Rectal smooth muscle tissue (tissue), 1 donor: Measurements from ENCODE around the gene BAK1.

Experiments used
- H3K27ac ChIP-seq: one replicate; pipeline ENCODE4 v1.7.0; 2013; ENCODE audit warnings: low read depth, low read length, inconsistent platforms
- H3K27me3 ChIP-seq: one replicate; pipeline ENCODE4 v1.7.0; 2013; ENCODE audit warnings: low read length; ENCODE audit not compliant: control insufficient read depth, insufficient read depth
- H3K36me3 ChIP-seq: one replicate; pipeline ENCODE4 v1.7.0; 2013; ENCODE audit warnings: low read length; ENCODE audit not compliant: control insufficient read depth, insufficient read depth
- H3K4me1 ChIP-seq: one replicate; pipeline ENCODE4 v1.7.0; 2013; ENCODE audit warnings: low read length; ENCODE audit not compliant: control insufficient read depth, insufficient read depth
- H3K4me3 ChIP-seq: one replicate; pipeline ENCODE4 v1.7.0; 2013; ENCODE audit warnings: low read length
- H3K9ac ChIP-seq: one replicate; pipeline ENCODE4 v1.7.0; 2013; ENCODE audit warnings: low read length

BAK1 gene

DNA sequence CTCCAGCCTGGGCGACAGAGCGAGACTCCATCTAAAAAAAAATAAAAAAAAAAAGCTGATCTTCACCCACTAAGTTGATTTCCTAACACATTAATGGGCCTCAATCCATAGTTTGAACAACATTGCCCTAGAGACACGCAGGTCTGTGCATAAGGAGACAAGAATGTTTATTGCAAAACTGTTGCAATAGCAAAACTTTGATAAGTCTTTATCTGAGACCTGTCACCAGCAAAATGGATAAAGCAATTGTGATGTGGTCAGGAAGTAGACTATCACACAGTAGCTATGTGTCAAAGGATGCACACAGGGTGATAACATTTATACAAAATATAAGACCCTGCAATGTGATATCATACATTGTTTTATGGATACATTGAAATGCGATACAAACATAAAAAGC, 36.8 kb upstream of the BAK1 start:
- Histone ChIP-seq H3K4me1 (peaks cover 2% of the 10 kb centered on the region), H3K36me3 (no peaks in the 10 kb centered on the region), H3K27me3 (peaks cover 5% of the 10 kb centered on the region), H3K4me3 (no peak overlapping the region), H3K27ac (no peak overlapping the region), H3K9ac (no peak overlapping the region)

DNA sequence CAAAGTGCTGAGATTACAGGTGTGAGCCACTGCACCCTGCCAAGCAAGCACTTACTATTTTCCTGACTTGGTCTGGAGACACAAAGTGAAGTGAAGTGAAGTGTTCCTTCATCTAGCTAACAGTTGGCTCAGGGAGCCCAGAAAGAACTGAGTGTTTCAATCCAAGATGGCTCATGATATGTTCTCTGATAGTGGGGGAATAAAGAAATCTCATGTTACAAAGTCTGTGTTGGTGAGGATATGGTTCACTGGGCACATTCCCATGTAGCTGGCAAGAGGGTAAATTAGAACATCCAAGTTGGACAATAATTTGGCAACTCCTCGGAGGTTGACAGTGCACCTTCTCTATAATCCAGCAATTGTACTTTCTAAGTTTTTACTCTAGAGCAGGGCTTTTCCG, 36.0 kb upstream of the BAK1 start:
- Histone ChIP-seq H3K4me1 (no peaks in the 10 kb centered on the region), H3K27me3 (no peaks in the 10 kb centered on the region), H3K27ac (no peak overlapping the region), H3K36me3 (no peaks in the 10 kb centered on the region), H3K4me3 (no peak overlapping the region), H3K9ac (no peak overlapping the region)

DNA sequence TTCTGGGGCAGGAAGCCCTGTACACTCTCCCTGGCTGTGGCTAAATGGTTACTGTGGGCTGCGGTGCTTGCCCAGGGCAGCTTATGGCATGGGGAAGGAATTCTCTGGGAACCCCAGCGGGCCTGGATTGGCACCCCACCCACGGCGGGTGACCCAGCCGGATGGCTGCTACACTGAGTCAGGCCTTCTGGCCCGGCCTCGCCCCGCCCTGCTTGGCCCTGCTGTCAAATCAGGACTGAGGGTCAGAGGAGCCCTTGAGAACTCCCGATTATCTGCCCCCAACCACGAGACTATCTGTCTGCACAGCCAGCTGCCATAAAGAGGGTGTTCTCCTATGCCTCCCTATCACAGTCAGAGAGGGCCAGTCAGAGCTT, 33.7 kb upstream of the BAK1 start:
- no peaks in the 10 kb centered on the region for H3K36me3 ChIP-seq
- H3K27me3 ChIP-seq = peaks cover 2% of the 10 kb centered on the region
- H3K4me1 ChIP-seq = no peaks in the 10 kb centered on the region
- peak overlapping the region; percentile 22 for H3K27ac ChIP-seq
- no peak overlapping the region for H3K9ac ChIP-seq
- no peak overlapping the region for H3K4me3 ChIP-seq

DNA sequence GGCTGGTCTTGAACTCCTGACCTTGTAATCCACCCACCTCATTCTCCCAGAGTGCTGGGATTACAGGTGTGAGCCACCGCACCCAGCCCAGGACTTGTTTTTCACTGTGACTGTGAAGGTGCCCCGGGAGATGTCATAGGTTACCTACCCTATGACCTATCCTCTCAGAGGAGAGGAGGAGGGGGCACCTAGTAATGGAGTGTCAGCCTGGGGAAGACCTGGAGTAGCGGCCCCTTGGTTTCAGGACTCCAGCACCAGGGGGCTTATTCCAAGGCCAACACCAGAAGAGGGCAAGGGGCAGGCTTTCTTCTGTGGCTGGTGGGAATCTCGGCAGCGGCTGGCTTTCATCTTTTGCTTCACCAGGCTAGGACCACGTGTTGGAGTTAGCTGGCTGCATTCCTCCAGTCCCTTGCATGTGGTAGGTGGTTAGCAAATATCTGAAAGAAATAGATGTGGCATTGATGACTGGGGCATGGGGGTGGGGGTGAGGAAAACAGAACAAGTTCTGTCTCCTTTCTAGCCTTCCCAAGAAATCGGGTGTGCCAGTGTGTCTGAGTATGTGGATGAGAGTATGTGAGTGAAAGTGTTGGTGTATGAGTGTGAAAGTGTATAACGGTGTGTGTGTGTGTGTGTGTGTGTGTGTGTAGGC, 33.2 kb upstream of the BAK1 start:
- H3K9ac ChIP-seq = no peak overlapping the region
- H3K36me3 ChIP-seq = no peaks in the 10 kb centered on the region
- H3K4me3 ChIP-seq = no peak overlapping the region
- no peaks in the 10 kb centered on the region for H3K4me1 ChIP-seq
- H3K27me3 ChIP-seq = peaks cover 2% of the 10 kb centered on the region
- peak overlapping the region; percentile 22 for H3K27ac ChIP-seq

DNA sequence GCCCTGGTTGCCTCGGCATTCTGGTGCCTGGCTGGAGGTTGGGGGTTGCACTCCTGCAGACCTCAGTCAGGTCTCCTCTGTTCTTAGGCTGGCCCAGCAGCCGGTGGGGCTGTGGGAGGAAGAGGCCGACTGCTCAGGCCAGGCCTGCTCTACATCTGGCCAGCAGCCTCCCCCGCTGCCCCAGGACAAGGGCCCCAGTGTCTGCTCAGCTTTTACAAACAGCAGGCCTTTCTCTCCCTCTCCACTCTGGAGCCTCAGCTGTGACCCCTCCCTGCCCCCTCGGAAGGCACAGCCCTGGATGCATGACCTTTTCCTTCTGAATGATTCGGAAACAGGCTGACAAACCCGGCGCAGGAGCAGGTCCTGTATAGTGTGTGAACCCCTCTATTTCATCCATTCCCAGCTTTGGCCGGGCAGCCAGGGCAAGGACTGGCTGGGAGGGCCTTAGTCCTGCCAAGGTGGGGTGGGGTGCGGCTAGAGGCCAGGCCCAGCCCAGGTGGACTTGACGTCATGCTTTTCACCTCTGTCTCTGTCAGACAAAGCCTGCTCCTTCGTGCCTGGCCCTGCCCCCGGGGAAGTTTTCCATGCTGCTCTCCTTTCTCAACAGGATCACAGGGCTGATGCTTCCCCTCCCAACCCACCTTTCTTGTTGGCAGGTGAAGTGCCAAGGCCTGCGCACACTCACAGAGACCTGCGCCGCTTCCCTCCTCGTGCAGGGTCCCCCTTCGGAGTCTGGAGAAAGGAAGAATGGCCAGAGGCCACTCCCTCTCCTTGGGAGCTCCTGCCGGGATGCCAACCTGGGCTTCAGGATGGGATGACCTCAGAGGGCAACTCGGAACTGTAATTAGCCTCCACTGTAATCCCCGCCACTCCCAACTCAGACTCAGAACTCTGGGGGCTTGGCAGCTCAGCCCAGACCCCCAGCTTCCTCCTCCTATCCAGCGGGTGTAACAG, 31.0 kb upstream of the BAK1 start:
- Histone ChIP-seq H3K4me3 (no peak overlapping the region), H3K9ac (no peak overlapping the region), H3K27ac (peak overlapping the region; percentile 50), H3K4me1 (no peaks in the 10 kb centered on the region), H3K27me3 (peaks cover 2% of the 10 kb centered on the region), H3K36me3 (no peaks in the 10 kb centered on the region)

DNA sequence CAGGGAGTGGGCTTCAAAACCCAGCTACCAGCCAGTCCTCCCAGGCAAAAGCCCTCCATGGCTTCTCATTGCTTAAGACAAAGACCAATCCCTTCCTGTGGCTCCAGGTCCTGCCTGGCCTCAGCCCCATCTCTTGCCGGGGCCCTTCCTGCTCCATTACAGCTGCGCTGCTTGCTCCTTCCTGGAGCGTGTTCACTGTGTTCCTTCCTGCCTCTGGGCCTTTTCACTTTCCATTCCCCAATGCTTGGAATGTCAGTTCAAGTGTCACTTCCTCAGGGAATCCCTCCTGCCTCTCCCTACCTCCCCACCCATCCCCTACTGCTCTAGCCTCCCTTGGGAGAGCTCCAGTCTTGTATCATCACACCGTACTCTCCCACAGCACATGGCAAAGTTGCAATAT, 30.0 kb upstream of the BAK1 start:
- no peak overlapping the region for H3K9ac ChIP-seq
- H3K27ac ChIP-seq = peak overlapping the region; percentile 40
- H3K27me3 ChIP-seq = peaks cover 2% of the 10 kb centered on the region
- H3K36me3 ChIP-seq = no peaks in the 10 kb centered on the region
- H3K4me3 ChIP-seq = no peak overlapping the region
- no peaks in the 10 kb centered on the region for H3K4me1 ChIP-seq

DNA sequence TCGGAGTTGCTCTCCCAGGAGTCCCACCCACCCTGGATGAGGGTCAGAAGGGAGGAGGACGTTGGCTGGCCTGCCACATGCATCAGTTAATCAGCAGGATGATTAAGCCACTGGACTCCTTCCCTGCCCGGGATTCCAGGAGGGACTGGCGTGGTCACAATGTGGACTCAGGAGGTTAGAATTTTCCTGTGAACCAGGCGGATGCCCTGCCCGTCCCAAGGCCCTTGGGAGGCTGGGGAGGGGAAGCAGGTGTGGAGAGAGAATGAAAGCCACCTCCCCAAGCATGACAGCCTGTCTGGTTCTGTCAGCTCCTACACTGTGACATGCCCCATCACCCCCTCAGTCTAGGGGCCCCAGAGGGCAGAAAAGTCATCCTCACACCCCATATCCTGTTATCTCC, 29.5 kb upstream of the BAK1 start:
- no peak overlapping the region for H3K9ac ChIP-seq
- no peaks in the 10 kb centered on the region for H3K36me3 ChIP-seq
- H3K27me3 ChIP-seq = peaks cover 2% of the 10 kb centered on the region
- no peak overlapping the region for H3K4me3 ChIP-seq
- H3K27ac ChIP-seq = peak overlapping the region; percentile 40
- no peaks in the 10 kb centered on the region for H3K4me1 ChIP-seq

DNA sequence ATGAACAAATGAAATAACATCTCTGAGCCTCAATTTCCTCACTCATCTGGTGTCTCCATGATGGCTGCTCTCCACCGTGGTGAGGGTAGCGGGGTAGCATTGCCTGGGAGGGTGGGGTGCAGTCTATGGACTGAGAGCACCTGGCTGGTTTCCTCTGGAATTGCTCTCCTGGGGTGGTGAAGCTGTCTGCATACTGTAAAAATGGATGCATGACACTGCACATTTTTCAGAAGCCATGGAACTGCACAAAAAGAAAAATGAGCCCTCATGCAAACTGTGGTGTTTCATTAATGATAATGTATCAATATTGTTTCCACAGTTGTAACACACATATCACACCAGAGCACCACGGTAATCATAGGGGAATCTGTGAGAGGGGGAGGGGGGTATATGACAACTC, 28.9 kb upstream of the BAK1 start:
- Histone ChIP-seq H3K4me3 (no peak overlapping the region), H3K9ac (no peak overlapping the region), H3K27me3 (peaks cover 2% of the 10 kb centered on the region), H3K4me1 (no peaks in the 10 kb centered on the region), H3K36me3 (no peaks in the 10 kb centered on the region), H3K27ac (no peak overlapping the region)

DNA sequence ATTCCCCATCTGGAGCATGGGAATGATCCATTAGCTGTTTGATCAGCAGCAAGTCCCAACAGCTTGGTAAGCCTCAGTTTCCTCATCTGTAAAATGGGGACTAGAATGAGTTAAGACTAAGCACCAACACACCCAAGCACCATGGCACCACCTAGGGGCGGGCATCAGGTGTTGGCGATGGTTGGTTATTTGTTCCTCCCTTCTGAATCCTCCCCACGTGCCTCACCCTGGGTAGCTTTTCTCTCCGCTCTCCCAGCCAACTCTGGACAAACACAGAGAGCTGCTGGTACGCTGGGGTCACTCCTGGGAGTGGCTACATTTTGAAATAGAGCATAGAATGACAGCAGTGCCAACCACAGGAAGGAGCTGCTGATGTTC, 27.7 kb upstream of the BAK1 start:
- H3K4me1 ChIP-seq = no peaks in the 10 kb centered on the region
- H3K36me3 ChIP-seq = no peaks in the 10 kb centered on the region
- no peak overlapping the region for H3K4me3 ChIP-seq
- no peak overlapping the region for H3K27ac ChIP-seq
- no peak overlapping the region for H3K9ac ChIP-seq
- H3K27me3 ChIP-seq = peaks cover 2% of the 10 kb centered on the region

DNA sequence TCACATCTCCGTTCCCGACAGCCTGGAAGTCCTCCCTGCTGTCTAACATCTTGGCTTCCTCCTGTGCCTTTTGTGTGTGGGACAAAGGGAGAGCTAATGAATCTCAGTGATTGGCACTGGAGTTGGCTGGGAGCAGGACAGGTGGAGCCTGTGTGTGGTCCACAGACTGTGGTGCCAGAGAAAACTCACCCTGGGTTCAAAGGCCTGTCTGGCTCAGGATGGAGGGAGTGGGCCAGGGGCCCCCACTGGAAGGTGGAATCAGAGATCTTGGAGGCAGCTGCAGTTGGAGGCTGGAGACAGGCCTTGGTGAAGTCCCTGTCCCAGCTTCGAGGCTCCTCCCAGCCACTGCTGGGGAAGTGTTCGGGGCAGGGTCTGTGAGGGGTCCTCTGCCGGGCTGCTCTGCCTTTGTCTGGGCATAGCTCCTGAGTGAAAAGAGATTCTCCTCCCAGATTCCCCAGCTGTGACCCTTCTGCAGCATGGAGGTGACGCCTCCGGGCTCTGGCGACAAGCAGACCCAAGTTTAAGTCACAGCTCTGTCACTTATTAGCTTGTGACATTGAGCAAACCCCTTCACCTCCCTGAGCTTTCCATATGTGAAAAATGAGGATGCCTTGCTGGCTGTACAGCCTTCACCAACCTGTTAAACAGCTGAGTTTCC, 27.2 kb upstream of the BAK1 start:
- no peak overlapping the region for H3K9ac ChIP-seq
- no peaks in the 10 kb centered on the region for H3K4me1 ChIP-seq
- H3K27ac ChIP-seq = no peak overlapping the region
- H3K27me3 ChIP-seq = peaks cover 2% of the 10 kb centered on the region
- H3K36me3 ChIP-seq = no peaks in the 10 kb centered on the region
- no peak overlapping the region for H3K4me3 ChIP-seq

DNA sequence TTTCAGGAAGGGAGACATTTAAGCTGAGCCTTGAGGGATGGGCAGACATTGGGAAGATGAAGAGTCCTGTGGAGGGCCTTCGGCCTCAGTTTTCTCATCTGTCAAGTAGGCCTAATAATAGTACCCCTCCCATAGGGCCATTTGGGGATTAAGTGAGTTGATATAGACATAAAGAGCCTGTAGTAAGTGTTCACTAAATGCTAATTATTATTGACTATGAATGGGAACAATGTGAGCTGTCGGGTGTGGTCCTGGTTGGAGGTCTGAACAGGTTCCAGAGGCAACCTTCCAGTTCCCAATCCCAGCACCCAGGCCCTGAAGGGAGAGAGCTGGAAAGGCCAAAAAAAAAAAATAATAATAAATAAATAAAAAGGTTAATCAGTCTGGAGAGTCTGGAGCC, 26.6 kb upstream of the BAK1 start:
- Histone ChIP-seq H3K4me1 (no peaks in the 10 kb centered on the region), H3K27me3 (peaks cover 2% of the 10 kb centered on the region), H3K4me3 (no peak overlapping the region), H3K9ac (no peak overlapping the region), H3K36me3 (no peaks in the 10 kb centered on the region), H3K27ac (no peak overlapping the region)

DNA sequence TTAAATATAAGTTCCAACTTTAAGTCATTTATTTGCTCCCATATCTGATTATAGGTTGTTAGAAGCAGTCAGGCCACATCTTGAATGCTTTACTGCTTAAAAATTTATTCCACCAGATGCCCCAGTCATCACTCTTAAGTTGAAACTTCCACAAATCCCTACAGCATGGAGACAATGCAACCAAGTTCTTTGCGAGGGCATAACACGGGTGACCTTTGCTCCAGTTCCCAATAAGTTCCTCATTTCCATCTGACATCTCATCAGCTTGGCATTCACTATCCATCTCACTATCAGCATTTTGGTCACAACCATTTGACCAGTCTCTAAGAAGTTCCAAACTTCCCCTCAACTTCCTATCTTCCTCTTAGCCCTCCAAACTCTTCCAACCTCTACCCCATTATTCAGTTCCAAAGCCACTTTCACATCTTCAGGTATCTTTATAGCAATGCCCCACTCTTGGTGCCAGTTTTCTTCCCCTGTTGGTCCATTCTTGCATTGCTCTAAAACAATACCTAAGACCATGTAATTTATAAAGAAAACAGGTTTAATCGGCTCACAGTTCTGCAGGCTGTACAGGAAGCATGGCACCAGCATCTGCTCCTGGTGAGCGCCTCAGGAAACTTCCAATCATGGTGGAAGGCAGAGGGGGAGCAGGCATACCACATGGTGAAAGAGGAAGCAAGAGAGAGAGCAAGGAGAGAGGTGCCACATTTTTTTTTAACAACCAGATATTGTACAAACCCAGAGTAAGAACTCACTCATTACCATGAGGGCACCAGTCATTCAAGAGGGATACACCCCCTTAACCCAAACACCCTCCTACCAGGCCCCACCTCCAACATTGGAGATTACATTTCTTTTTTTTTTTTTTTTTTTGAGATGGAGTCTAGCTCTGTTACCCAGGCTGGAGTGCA, 25.1 kb upstream of the BAK1 start:
- Histone ChIP-seq H3K4me1 (no peaks in the 10 kb centered on the region), H3K36me3 (no peaks in the 10 kb centered on the region), H3K9ac (no peak overlapping the region), H3K4me3 (no peak overlapping the region), H3K27me3 (peaks cover 2% of the 10 kb centered on the region), H3K27ac (no peak overlapping the region)
